Activated effector memory CD4-positive, alpha-beta T cell treated with anti-CD3 and anti-CD28 coated beads, Interleukin-2, amount 50 U/mL, for 16 hours (primary cell): ENCODE data around the gene PITX1.
"Not testable (repeated sequence)": the region's sequence is repeated elsewhere in the genome, so short reads cannot be mapped to it uniquely, and the experiment has no call there.

Experiments used
- DNase-seq: peaks from one replicate; pipeline ENCODE4 v3.0.0-alpha.2; 2020

The PITX1 gene

GRCh38 chr5:135008556-135008955, 25.5 kb downstream of the PITX1 start:
- DNase-seq, result no peak

GRCh38 chr5:135007749-135008363, 26.2 kb downstream of the PITX1 start:
- DNase-seq, result no peak

DNA sequence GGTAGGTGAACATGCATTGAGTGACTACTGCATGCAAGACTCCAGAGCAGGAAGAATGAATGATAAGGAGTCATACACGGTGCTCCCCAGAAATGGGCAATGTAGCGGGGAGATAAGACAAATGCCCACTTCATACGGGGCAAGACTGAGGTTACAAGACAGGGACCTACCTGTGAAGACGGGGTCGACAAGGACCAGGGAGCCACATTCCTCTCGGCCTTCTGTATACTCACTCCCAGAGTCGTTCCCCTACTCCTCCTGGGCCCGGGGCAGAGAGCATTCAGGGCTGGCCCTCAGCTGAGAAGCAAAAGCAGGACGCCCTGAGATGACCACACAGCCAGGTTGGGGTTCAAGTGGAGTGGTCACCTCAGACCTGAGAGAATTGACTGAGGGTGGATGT, 26.7 kb downstream of the PITX1 start:
- no peak for DNase-seq

DNA sequence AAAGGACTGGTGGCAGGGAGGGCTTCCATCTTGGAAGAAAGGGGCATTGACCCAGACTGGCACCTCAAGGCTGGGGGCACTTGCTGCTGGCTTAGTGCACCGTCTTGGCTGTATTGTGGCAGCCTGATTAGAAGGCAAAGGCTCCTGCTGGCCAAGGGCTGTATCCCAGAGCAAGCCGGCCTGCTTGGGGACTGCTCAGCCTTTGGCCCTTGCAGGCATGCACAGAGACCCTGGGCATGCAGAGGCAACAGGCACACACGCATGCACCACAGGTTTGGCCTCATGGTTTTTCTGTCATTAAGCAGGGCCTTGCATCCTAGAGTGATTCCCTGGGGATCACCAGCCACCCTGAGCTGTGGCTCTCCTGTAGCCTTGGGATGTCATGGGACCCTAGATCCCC, 29.0 kb downstream of the PITX1 start:
- DNase-seq, result no peak

DNA sequence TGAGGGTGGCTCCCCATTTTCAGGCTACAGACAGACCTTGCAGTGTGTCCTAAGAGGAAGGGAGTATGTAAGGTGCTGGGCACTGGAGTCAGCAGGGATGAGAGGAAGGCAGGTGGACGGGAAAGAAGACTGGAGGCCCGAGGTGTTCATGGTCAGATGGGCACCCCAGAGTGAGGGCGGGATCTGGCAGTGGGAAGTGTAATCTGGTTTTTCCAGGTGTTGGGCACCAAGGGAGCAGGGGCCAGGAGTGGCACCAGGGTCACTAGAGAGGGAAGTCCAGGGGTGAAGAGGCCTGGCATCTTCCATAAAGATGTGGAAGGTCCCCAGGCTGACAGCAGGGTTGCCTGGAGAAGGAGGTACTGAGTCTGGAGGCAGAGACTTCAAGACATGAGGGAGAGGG, 29.7 kb downstream of the PITX1 start:
- no peak for DNase-seq

DNA sequence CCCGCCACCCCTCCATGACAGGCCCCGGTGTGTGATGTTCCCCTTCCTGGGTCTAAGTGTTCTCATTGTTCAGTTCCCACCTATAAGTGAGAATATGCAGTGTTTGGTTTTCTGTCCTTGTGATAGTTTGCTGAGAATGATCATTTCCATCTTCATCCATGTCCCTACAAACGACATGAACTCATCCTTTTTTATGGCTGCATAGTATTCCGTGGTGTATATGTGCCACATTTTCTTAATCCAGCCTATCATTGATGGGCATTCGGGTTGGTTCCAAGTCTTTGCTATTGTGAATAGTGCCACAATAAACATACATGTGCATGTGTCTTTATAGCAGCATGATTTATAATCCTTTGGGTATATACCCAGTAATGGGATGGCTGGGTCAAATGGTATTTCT, 36.0 kb downstream of the PITX1 start:
- not testable (repeated sequence) for DNase-seq

GRCh38 chr5:134997015-134997414, 37.0 kb downstream of the PITX1 start:
- DNase-seq, result no peak

GRCh38 chr5:134995850-134996402, 38.1 kb downstream of the PITX1 start:
- DNase-seq, result no peak

DNA sequence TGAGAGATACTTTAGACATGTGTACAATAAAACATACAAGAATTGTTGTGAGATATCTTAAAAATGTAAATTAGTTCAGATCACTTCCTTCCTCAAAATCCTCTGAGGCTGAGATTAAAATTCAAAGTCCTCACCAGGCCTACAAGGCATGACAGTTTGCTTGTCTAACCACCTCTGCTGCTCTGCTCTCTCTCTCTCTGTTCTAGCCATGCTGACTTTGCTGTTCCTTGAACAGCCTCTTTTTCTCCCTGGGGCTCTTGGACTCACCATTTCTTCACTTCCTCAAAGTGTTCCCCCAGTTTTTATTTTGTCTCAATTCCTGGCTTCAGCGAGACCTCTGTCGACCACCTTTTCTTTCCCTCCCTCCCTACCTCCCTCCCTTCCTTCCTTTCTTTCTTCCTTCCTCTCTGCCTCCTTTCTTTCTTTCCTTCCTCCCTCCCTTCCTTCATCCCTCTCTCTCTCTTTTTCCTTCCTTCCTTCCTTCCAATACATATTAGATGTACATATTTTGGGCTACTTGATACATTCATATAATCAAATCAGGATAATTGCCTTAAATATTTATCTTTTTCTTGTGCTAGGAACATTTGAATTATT, 39.4 kb downstream of the PITX1 start:
- DNase-seq, result no peak

DNA sequence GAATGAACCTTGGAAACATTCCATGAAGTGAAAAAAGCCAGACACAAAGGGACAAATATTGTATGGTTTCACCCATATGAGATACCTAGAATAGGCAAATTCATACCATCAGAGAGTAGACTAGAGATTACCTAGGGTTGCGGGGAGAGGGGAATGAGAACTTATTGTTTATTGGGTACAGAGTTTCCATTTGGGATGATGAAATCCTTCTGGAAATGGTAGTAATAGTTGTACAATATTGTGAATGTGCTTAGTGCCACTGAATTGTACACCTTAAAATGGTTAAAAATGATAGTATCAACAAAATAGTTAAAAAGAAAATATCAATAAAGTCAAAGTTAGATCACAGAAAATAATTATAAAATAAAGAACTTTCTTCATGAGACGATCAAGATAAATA, 40.9 kb downstream of the PITX1 start:
- DNase-seq, result no peak

DNA sequence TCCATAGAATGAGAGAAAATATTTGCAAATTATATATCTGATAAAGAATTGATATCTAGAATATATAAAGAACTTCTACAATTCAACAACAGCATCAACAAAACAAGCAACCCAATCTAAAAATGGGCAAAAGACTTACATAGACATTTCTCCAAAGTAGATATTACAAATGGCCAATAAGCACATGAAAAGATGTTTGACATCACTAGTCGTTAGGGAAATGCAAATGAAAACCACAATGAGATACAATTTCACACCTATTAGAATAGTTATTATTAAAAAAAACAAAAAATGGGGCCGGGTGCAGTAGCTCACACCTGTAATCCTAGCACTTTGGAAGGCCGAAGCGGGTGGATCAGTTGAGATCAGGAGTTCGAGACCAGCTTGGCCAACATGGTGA, 41.9 kb downstream of the PITX1 start:
- no peak for DNase-seq

- not testable (repeated sequence) for DNase-seq
Observed at GRCh38 chr5:134990183-134990582, 43.8 kb downstream of the PITX1 start.

DNA sequence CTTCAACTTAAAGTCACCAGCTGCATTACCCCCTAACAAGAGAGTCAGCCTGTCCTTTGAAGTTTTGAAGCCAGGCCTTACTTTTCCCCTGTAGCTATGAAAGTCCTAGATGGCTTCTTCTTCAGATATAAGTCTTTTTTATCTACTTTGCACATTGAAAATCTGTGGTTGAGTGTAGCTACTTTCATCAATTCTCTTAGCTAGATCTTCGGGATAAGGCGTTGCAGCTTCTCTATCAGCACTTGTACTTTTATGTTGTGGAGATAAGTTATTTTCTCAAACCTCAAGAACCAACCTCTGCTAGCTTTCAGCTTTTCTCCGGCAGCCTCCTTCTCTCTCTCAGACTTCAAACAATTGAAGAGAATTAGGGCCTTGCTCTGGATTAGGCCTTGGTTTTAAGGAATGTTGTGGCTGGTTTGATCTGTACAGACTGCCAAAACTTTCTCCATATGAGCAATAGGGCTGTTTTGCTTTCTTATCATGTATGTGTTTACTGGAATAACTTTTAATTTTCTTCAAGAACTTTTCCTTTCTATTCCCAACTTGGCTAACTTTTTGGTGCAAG, 44.7 kb downstream of the PITX1 start:
- no peak for DNase-seq

GRCh38 chr5:134982230-134982629, 51.8 kb downstream of the PITX1 start:
- no peak for DNase-seq

- DNase-seq, result no peak
Observed at GRCh38 chr5:134979416-134979815, 54.6 kb downstream of the PITX1 start.
